MG63 (cell line): Measurements from ENCODE around the gene UGT1A9. TPM values are rescaled to one million over a fixed set of nuclear protein-coding genes. Genes with fewer than 3 reads are reported as not detected.
"Not testable (repeated sequence)": the region's sequence is repeated elsewhere in the genome, so short reads cannot be mapped to it uniquely, and the experiment has no call there.

Experiments
- DNase-seq: peaks from one replicate; pipeline ENCODE4 v3.0.0-alpha.2; 2020
- H3K27me3 ChIP-seq: fragments of 250-450 bp; sonication (Bioruptor Pico); 2 replicates; pipeline ENCODE4 v1.5.1; 2020; ENCODE audit warnings: mild to moderate bottlenecking, moderate library complexity
- H3K36me3 ChIP-seq: fragments of 250-450 bp; sonication (Bioruptor Pico); 2 replicates; pipeline ENCODE4 v1.5.1; 2020; ENCODE audit warnings: mild to moderate bottlenecking, moderate library complexity
- H3K4me3 ChIP-seq: fragments of 250-450 bp; sonication (Bioruptor Pico); 2 replicates; pipeline ENCODE4 v1.5.1; 2020; ENCODE audit warnings: mild to moderate bottlenecking, moderate library complexity
- H3K9me3 ChIP-seq: fragments of 250-450 bp; sonication (Bioruptor Pico); 2 replicates; pipeline ENCODE4 v1.5.1; 2020; ENCODE audit warnings: mild to moderate bottlenecking, moderate library complexity
- total RNA-seq: library from RNA; depleted of rRNA; stranded (reverse); fragments of >200 nt; shearing (Covaris generic); gene quantifications from 2 replicates; pipeline ENCODE4 v1.2.3, GENCODE V29; 2014; ENCODE audit warnings: low replicate concordance

UGT1A9 gene
- total RNA-seq, 1 experiment from 2014 or later, result not detected

DNA sequence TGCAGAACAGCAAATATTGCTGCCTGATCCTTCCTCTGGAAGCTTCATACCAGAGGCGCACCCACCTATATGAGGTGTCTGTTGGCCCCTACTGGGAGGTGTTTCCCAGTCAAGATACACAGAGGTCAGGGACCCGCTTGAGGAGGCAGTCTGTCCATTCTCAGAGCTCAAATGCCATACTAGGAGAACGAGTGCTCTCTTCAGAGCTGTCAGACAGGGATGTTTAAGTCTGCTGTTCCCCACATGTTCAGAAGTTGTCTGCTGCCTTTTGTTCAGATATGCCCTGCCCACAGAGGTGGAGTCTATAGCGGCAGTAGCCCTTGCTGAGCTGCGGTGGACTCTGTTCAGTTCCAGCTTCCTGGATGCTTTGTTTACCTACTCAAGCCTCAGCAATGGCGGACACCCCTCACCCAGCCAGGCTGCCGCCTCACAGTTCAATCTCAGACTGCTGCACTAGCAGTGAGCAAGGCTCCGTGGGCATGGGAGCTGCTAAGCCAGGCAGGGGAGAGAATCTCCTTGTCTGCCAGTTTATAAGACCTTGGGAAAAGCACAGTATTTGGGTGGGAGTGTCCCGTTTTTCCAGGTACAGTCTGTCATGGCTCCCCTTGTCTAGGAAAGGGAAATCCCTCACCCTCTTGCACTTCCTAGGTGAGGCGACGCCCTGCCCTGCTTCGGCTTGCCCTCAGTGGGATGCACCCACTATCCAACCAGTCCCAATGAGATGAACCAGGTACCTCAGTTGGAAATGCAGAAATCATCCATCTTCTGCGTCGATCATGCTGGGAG is 65.4 kb downstream of the UGT1A9 start:
- H3K4me3 ChIP-seq, H3K36me3 ChIP-seq, DNase-seq, H3K27me3 ChIP-seq, H3K9me3 ChIP-seq: not testable (repeated sequence)

DNA sequence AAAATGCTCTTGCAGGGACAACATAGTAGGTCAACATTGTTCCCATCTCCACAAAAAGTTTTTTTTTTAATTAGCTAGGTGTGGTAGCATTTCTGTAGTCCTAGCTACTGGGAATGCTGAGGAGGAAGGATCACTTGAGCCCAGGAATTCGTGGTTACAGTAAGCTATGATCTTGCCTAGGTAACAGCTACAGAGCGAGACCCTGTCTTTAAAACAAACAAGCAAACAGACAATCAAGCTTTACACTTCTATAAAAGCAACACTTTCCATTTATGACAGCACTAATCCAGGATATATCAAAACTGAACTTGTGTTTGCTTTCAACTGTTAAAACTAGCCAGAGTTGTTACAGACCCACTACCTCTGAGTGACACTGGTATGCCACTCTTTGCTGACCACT is 69.2 kb downstream of the UGT1A9 start:
- H3K4me3 ChIP-seq, result no peak overlapping the region
- no peak for DNase-seq
- 0 out of 2 replicates have a peak, but pooled peaks cover 2% of the 10 kb centered on the region for H3K27me3 ChIP-seq
- no peaks in the 10 kb centered on the region for H3K9me3 ChIP-seq
- no peaks in the 10 kb centered on the region for H3K36me3 ChIP-seq

DNA sequence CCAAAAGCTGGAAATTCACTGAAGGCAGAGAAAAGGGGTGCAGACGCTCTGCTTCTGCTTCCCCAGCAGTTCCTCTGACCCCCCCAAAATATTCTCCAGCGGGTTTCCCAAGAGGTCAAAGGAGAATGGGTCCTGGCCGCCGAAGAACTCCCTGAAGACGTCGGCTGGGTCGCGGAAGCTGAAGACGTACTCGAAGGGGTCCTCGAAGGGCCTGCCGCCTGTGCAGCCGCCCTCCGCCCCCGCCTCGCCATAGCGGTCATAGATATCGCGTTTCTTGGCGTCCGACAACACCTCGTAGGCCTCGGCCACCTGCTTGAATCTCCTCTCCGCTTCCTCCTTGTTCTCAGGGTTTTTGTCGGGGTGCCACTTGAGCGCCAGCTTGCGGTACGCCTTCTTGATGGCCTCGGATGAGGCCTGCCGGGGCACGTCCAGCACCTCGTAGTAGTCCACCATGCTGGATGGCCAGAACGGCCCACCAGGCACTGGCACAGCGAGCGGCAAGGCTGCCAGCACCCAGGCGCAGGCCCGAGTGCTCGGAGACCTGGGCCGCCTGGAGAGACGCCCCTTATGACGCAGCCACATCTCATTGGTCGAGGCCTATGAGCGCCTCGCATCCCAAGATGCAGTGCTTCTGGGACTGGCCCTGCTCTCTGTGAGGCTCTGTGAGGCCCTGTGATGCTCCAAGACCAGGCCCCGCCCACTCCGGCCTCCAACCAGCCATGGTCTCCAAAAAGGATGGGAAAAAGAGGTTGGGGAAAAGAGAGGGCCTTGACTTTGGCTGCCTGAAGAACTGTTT is 72.0 kb downstream of the UGT1A9 start:
- no peak for DNase-seq
- Histone ChIP-seq H3K9me3 (no peaks in the 10 kb centered on the region), H3K4me3 (no peak overlapping the region), H3K27me3 (no peaks in the 10 kb centered on the region), H3K36me3 (no peaks in the 10 kb centered on the region)

DNA sequence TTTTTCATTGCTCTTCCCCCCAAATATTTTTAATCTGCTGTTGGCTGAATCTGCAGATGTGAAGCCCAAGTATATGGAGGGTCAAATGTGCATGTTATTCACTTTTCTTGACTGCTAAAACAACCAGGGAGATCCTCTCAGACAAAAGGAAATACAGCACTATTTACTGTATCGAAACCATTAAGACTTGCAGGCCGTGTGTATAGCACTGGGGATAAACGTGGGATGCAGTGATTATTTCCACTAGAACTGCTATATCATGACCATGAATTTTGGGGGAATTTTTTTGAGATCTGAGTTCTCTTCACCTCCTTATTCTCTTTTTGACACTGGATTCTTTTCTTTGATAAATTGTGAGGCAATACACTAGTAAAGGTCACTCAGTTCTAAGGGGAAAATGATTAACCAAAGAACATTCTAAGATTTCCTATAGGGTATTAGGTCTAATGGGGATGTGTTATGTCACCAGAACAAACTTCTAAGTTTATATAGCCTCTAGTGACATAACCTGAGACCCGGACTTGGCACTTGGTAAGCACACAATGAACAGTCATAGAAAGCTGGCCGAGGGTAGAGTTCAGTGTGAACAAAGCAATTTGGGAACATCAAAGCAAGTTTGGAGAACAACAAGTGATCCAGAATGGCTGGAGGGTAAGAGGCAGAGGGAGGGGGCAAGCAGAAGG is 73.5 kb downstream of the UGT1A9 start:
- Histone ChIP-seq H3K27me3 (no peaks in the 10 kb centered on the region), H3K36me3 (no peaks in the 10 kb centered on the region), H3K4me3 (no peak overlapping the region), H3K9me3 (peaks cover 2% of the 10 kb centered on the region)
- DNase-seq, result no peak

DNA sequence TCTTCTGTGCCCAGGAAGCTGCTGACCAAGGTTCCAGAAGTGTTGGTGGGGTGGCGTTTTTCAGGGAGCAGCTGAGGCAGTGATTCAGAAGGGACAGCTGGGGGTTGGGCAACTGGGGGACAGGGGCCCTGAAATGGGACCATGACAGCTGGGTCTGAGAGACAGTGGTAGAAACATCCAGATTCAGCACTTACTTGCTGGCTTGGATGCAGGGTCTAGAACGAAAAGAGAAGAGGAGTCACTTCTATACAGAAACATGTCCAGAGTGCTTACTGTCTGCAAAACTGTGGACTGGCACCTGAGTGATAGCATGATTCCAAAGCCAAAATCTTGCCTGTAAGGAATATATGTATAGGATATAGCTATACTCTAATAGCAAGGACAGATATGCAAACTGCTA is 74.1 kb downstream of the UGT1A9 start:
- H3K4me3 ChIP-seq, H3K36me3 ChIP-seq, DNase-seq, H3K27me3 ChIP-seq, H3K9me3 ChIP-seq: not testable (repeated sequence)

DNA sequence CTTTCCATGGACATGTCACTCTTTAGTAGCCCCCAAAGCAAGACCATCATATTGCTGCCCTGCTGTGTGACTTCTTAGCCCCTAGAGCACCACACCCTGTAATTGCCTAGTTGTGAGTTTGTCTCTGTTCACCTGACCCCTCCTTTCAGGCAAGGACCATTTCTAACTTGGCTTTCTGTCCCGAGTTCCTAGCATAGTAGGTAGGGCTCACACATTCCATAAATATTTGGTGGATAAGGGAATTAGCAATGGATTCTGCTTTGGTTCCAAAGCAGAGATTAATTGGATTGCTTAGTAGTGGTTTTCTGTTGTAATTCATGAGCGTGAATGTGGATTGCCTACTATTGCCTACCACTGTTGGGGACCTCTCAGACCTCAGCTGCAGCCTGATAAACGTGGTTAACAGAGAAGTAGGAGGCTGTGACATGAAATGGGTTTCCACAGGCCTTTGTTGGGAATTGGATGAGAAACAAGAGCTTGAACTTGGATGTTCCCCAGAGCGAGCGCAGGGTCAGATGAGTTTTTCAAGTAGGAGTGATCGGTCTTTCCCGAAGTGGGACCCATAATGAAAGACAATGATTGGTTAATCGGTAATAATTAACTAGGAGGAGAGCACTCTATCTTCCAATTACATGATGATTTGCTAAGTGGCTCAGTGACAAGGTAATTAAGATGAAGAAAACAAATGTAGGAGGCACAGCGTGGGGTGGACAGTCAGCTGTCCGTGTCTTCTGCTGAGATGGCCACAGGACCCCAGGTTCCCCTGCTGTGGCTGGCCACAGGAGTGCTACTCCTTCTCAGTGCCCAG is 75.0 kb downstream of the UGT1A9 start:
- no peak for DNase-seq
- Histone ChIP-seq H3K4me3 (no peak overlapping the region), H3K36me3 (no peaks in the 10 kb centered on the region), H3K9me3 (peaks cover 11% of the 10 kb centered on the region), H3K27me3 (no peaks in the 10 kb centered on the region)

DNA sequence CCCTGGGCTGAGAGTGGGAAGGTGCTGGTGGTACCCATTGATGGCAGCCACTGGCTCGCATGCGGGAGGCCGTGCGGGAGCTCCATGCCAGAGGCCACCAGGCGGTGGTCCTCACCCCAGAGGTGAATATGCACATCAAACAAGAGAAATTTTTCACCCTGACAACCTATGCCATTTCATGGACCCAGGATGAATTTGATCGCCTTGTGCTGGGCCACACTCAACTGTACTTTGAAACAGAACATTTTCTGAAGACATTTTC is 75.5 kb downstream of the UGT1A9 start:
- Histone ChIP-seq H3K27me3 (no peaks in the 10 kb centered on the region), H3K36me3 (no peaks in the 10 kb centered on the region), H3K4me3 (no peak overlapping the region), H3K9me3 (peaks cover 14% of the 10 kb centered on the region)
- no peak for DNase-seq

DNA sequence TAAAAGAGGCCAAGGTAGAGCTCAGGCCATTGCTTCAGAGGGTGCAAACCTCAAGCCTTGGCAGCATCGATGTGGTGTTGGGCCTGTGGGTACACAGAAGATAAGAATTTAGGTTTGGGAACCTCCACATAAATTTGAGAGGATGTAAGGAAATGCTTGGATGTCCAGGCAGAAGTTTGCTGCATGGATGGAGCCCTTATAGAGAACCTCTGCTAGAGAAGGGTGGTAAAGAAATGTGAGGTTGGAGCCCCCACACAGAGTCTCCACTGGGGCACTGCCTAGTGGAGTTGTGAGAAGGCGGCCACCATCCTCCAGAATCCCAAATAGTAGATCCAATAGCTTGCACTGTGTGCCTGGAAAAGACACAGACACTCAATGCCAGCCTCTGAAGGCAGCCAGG is 79.0 kb downstream of the UGT1A9 start:
- H3K36me3 ChIP-seq, H3K27me3 ChIP-seq, H3K4me3 ChIP-seq, DNase-seq: not testable (repeated sequence)
- peaks cover 14% of the 10 kb centered on the region for H3K9me3 ChIP-seq

DNA sequence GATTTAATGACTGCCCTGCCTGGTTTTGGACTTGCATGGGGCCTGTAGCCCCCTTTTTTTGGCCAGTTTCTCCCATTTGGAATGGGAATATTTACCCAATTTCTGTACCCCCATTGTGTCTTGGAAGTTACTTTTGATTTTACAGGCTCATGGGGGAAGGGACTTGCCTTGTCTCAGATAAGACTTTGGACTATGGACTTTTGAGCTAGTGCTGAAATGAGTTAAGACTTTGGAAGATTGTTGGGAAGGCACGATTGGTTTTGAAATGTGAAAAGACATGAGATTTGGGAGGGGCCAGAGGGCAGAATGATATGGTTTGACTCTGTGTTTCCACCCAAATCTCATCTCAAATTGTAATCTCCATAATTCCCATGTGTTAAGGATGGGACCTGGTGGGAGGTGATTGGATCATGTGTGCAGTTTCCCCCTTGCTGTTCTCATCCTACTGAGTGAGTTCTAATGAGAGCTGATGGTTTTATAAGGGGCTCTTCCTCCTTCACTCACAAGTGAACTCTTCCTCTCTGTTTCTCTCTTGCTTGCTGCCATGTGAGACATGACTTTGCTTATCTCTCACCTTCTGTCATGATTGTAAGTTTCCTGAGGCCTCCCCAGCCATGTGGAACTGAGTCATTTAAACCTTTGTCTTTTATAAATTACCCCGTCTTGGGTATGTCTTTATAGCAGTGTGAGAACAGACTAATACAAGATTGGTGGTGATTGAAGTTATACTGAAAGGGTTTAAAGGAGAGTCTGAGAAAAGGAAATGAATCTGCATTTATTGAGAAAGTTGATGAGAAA is 79.7 kb downstream of the UGT1A9 start:
- not testable (repeated sequence) for DNase-seq, H3K27me3 ChIP-seq, H3K4me3 ChIP-seq, H3K36me3 ChIP-seq
- H3K9me3 ChIP-seq, result peaks cover 14% of the 10 kb centered on the region

DNA sequence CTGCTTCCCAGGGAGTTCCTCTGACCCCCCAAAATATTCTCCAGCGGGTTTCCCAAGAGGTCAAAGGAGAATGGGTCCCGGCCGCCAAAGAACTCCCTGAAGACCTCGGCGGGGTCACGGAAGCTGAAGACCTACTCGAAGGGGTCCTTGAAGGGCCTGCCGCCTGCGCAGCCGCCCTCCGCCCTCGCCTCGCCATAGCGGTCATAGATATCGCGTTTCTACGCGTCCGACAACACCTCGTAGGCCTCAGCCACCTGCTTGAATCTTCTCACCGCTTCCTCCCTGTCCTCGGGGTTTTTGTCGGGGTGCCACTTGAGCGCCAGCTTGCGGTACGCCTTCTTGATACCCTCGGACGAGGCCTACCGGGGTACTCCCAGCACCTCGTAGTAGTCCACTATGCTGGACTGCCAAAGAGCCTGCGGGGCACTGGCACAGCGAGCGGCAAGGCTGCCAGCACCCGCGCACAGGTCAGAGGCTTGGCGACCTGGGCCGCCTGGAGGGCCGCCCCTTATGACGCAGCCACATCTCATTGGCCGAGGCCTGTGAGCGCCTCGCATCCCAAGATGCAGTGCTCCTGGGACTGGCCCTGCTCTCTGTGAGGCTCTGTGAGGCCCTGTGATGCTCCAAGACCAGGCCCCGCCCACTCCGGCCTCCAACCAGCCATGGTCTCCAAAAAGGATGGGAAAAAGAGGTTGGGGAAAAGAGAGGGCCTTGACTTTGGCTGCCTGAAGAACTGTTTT is 83.3 kb downstream of the UGT1A9 start:
- DNase-seq, result no peak
- Histone ChIP-seq H3K27me3 (no peaks in the 10 kb centered on the region), H3K9me3 (peaks cover 14% of the 10 kb centered on the region), H3K4me3 (no peak overlapping the region), H3K36me3 (no peaks in the 10 kb centered on the region)

DNA sequence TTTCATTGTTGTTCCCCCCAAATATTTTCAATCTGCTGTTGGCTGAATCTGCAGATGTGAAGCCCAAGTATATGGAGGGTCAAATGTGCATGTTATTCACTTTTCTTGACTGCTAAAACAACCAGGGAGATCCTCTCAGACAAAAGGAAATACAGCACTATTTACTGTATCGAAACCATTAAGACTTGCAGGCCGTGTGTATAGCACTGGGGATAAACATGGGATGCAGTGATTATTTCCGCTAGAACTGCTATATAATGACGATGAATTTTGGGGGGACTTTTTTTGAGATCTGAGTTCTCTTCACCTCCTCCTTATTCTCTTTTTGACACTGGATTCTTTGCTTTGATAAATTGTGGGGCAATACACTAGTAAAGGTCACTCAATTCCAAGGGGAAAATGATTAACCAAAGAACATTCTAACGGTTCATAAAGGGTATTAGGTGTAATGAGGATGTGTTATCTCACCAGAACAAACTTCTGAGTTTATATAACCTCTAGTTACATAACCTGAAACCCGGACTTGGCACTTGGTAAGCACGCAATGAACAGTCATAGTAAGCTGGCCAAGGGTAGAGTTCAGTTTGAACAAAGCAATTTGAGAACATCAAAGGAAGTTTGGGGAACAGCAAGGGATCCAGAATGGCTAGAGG is 84.9 kb downstream of the UGT1A9 start:
- H3K9me3 ChIP-seq, result peaks cover 4% of the 10 kb centered on the region; the same call in 1 of the 2 replicates
- no peaks in the 10 kb centered on the region for H3K36me3 ChIP-seq
- no peak for DNase-seq
- H3K27me3 ChIP-seq, result no peaks in the 10 kb centered on the region
- no peak overlapping the region for H3K4me3 ChIP-seq

DNA sequence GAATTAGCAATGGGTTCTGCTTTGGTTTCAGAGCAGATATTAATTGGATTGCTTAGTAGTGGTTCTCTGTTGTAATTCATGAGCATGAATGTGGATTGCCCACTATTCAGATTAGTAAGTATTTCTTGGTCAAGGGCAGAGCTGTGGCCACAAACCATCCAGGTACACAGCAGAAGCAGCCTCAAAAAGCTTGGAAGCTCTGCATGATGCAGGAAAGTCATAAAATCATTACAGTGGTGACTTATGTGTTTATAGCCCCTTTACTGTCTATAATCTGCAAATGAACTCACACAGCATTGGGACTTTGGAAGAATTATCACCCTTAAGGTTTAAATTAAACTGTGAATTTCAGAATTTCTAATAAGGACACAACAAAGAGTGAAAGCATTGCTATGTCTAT is 86.4 kb downstream of the UGT1A9 start:
- Histone ChIP-seq H3K36me3 (no peaks in the 10 kb centered on the region), H3K4me3 (no peak overlapping the region), H3K27me3 (no peaks in the 10 kb centered on the region), H3K9me3 (no peaks in the 10 kb centered on the region)
- no peak for DNase-seq

DNA sequence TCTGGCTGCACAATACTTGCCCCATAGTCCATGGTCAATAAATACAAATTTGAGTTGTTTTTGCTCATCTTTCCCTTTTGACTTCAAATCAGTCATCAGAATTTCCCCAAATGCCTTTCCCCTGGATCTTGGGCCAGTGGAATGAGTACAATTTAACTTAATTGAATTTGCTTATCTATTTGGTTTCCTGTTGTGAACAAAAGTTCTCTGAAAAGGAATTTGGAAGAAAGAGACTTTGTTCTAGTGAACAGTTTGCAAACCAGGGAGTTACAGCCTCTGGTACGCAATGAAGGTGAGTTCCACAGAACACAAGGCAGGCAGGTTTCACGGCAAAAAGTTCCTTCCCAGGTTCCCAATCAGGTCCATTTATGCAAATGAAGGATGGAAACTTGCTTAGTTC is 87.2 kb downstream of the UGT1A9 start:
- no peak for DNase-seq
- no peak overlapping the region for H3K4me3 ChIP-seq
- H3K27me3 ChIP-seq, result no peaks in the 10 kb centered on the region
- H3K36me3 ChIP-seq, result no peaks in the 10 kb centered on the region
- no peaks in the 10 kb centered on the region for H3K9me3 ChIP-seq

DNA sequence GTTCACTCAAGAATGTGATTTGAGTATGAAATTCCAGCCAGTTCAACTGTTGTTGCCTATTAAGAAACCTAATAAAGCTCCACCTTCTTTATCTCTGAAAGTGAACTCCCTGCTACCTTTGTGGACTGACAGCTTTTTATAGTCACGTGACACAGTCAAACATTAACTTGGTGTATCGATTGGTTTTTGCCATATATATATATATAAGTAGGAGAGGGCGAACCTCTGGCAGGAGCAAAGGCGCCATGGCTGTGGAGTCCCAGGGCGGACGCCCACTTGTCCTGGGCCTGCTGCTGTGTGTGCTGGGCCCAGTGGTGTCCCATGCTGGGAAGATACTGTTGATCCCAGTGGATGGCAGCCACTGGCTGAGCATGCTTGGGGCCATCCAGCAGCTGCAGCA is 88.3 kb downstream of the UGT1A9 start, which contains the start of gene UGT1A1:
Gene UGT1A1, plus strand, starts transcription at position 228 of the 400 bp plus-strand sequence. Its CDS starts 18 bp downstream, at position 246.
- DNase-seq, result no peak
- Histone ChIP-seq H3K27me3 (no peaks in the 10 kb centered on the region), H3K4me3 (no peak within 1 kb of the TSS), H3K36me3 (no peaks in the 10 kb centered on the region), H3K9me3 (no peaks in the 10 kb centered on the region)
